Fibroblast of lung (primary cell): ENCODE results near the gene GRIA1. TPM values are rescaled to one million over a fixed set of nuclear protein-coding genes. Genes with fewer than 3 reads are reported as not detected.

Experiments
- DNase-seq, 2 donors: peaks; one replicate each; pipeline versions ENCODE4 v3.0.0 to v3.0.0-alpha.2; 2010; ENCODE audit warnings: low read depth in 2 of 2
- H2AFZ ChIP-seq: 2 replicates; pipeline ENCODE4 v1.5.1; 2012; ENCODE audit warnings: low read length, control low read depth, inconsistent platforms
- H3K27ac ChIP-seq: 2 replicates; pipeline ENCODE4 v1.5.1; 2011; ENCODE audit warnings: low read length, control low read depth; ENCODE audit not compliant: insufficient read depth
- H3K27me3 ChIP-seq: 2 replicates; pipeline ENCODE4 v1.5.1; 2011; ENCODE audit warnings: mild to moderate bottlenecking, low read length; ENCODE audit not compliant: control insufficient read depth, insufficient read depth
- H3K36me3 ChIP-seq: 2 replicates; pipeline ENCODE4 v1.5.1; 2011; ENCODE audit warnings: low read length; ENCODE audit not compliant: control insufficient read depth, insufficient read depth
- H3K4me1 ChIP-seq: 2 replicates; pipeline ENCODE4 v1.5.1; 2011; ENCODE audit warnings: low read length; ENCODE audit not compliant: control insufficient read depth, insufficient read depth; ENCODE audit errors: extremely low read depth
- H3K4me2 ChIP-seq: 2 replicates; pipeline ENCODE4 v1.5.1; 2011; ENCODE audit warnings: low read length, control low read depth; ENCODE audit not compliant: insufficient read depth; ENCODE audit errors: extremely low read depth
- H3K4me3 ChIP-seq, 4 experiments: fragments of 200-600 bp in 1 of 4; sonication (generic) in 1 of 4; replicated peaks in 1 of 4; 2 replicates each; pipeline ENCODE4 v1.5.1; 2011 to 2016; ENCODE audit warnings: low read length in 4 of 4, low read depth in 3 of 4, mild to moderate bottlenecking in 3 of 4, control low read depth in 2 of 4, inconsistent platforms in 1 of 4, mixed read lengths in 1 of 4; ENCODE audit not compliant: insufficient read depth in 1 of 4; ENCODE audit errors: control extremely low read depth in 1 of 4
- H3K79me2 ChIP-seq: 2 replicates; pipeline ENCODE4 v1.5.1; 2012; ENCODE audit warnings: mild to moderate bottlenecking, low read length, inconsistent platforms; ENCODE audit not compliant: control insufficient read depth, insufficient read depth
- H3K9ac ChIP-seq: 2 replicates; pipeline ENCODE4 v1.5.1; 2011; ENCODE audit warnings: mild to moderate bottlenecking, low read length, control low read depth; ENCODE audit not compliant: insufficient read depth
- H3K9me3 ChIP-seq: 2 replicates; pipeline ENCODE4 v1.5.1; 2012; ENCODE audit warnings: low read depth, low read length; ENCODE audit not compliant: control insufficient read depth, insufficient read depth
- H4K20me1 ChIP-seq: 2 replicates; pipeline ENCODE4 v1.5.1; 2011; ENCODE audit warnings: low read length; ENCODE audit not compliant: control insufficient read depth, insufficient read depth; ENCODE audit errors: extremely low read depth
- CTCF ChIP-seq, 2 donors: IDR thresholded peaks in 1 of 2; conservative IDR thresholded peaks in 1 of 2; 1 replicate in 1 of 2; 2 replicates in 1 of 2; pipeline ENCODE4 v1.5.1; 2011 to 2012; ENCODE audit warnings: low read length in 2 of 2, control low read depth in 1 of 2, inconsistent platforms in 1 of 2, low read depth in 1 of 2, mild to moderate bottlenecking in 1 of 2
- EZH2 ChIP-seq: IDR thresholded peaks from 2 replicates; pipeline ENCODE4 v1.5.1; 2012; ENCODE audit warnings: low read length, control low read depth, mild to moderate bottlenecking; ENCODE audit errors: missing control alignments
- polyA plus RNA-seq, 2 donors: library from polyadenylated mRNA; depleted of rRNA in 1 of 2; stranded (reverse) in 1 of 2; unstranded in 1 of 2; fragments of >200 nt; gene quantifications; 2 replicates each; pipeline ENCODE4 v1.2.1, GENCODE V29; 2011 to 2012; ENCODE audit warnings: missing spikeins in 1 of 2
- total RNA-seq: library from RNA; depleted of rRNA; stranded (reverse); fragments of >200 nt; gene quantifications from 2 replicates; pipeline ENCODE4 v1.2.1, GENCODE V29; 2014

Gene GRIA1
- total and polyA plus RNA-seq, 2 donors (not counting 1 experiment from before 2014, with no cell fraction given) = 2.0 to 4.5 TPM

DNA sequence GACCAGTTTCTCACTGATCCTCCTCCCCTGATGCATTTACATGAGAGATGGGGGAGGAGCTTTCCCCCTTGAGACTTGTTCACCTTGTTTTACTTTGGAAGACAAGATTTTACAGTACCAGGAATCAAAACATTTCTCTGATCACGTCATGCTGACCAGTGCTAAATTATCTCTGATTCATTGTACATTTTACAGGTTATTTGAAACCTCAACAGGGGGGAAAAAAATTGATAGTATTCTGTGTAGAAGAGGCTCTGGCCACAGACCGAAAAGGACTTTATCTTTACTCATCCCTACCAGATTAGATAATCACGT is 133.9 kb downstream of the GRIA1 start:
- H3K9ac ChIP-seq = no peak overlapping the region
- H3K27ac ChIP-seq = no peak overlapping the region
- H3K4me3 ChIP-seq = no peak overlapping the region
- H2AFZ ChIP-seq = no peak overlapping the region
- H3K27me3 ChIP-seq = no peaks in the 10 kb centered on the region
- H3K79me2 ChIP-seq = no peaks in the 10 kb centered on the region
- H3K9me3 ChIP-seq = no peaks in the 10 kb centered on the region
- TF ChIP-seq CTCF (conservative IDR thresholded peaks at IDR 0.05 in 1 of 2, IDR thresholded peaks at IDR 0.05 in 1 of 2; ENCODE audit: low read depth in 1 of 2, low read length in 2 of 2) (no peak), EZH2 (no peak)
- no peaks in the 10 kb centered on the region for H4K20me1 ChIP-seq
- H3K4me2 ChIP-seq = no peak overlapping the region
- H3K4me1 ChIP-seq = peaks cover 8% of the 10 kb centered on the region
- no peaks in the 10 kb centered on the region for H3K36me3 ChIP-seq
- peak in 1 of 2 donors; percentile 52 for DNase-seq

- Histone ChIP-seq H3K9me3 (no peaks in the 10 kb centered on the region), H3K4me1 (peaks cover 13% of the 10 kb centered on the region), H3K36me3 (no peaks in the 10 kb centered on the region), H3K4me2 (no peak overlapping the region), H3K27me3 (no peaks in the 10 kb centered on the region), H3K4me3 (no peak overlapping the region), H2AFZ (no peak overlapping the region), H4K20me1 (no peaks in the 10 kb centered on the region), H3K9ac (no peak overlapping the region), H3K79me2 (no peaks in the 10 kb centered on the region), H3K27ac (no peak overlapping the region)
- no peak for DNase-seq
- TF ChIP-seq CTCF (conservative IDR thresholded peaks at IDR 0.05 in 1 of 2, IDR thresholded peaks at IDR 0.05 in 1 of 2; ENCODE audit: low read depth in 1 of 2, low read length in 2 of 2) = no peak
- no peak for TF ChIP-seq EZH2
These were observed 135.4 kb downstream of the GRIA1 start for GRCh38 chr5:153625826-153626354.

GRCh38 chr5:153626836-153627235 is 136.4 kb downstream of the GRIA1 start:
- Histone ChIP-seq H3K4me3 (no peak overlapping the region), H4K20me1 (no peaks in the 10 kb centered on the region), H3K27ac (no peak overlapping the region), H3K9me3 (no peaks in the 10 kb centered on the region), H3K4me2 (no peak overlapping the region), H3K79me2 (no peaks in the 10 kb centered on the region), H3K9ac (no peak overlapping the region), H2AFZ (no peak overlapping the region), H3K36me3 (no peaks in the 10 kb centered on the region), H3K4me1 (peaks cover 13% of the 10 kb centered on the region), H3K27me3 (no peaks in the 10 kb centered on the region)
- TF ChIP-seq CTCF (conservative IDR thresholded peaks at IDR 0.05 in 1 of 2, IDR thresholded peaks at IDR 0.05 in 1 of 2; ENCODE audit: low read depth in 1 of 2, low read length in 2 of 2) = no peak
- TF ChIP-seq EZH2 = no peak
- no peak for DNase-seq
